ENCODE results near the gene GNAI1. TPM values are rescaled to one million over a fixed set of nuclear protein-coding genes. Genes with fewer than 3 reads are reported as not detected.
A peak's percentile ranks its signal among the peaks of the same experiment; 100 is the strongest.

The GNAI1 gene
- total RNA-seq, 1 donor from 2014 or later, result 6.4 TPM

GRCh38 chr7:80107278-80107677 lies 27.4 kb upstream of the GNAI1 start:
- H3K36me3 Mint-ChIP-seq (ENCODE audit: low read depth), result no peaks in the 10 kb centered on the region
- intact Hi-C loops (cut with micrococcal nuclease), result no loop called here
- H3K4me1 Mint-ChIP-seq (ENCODE audit: low read depth), result peaks cover 19% of the 10 kb centered on the region
- H3K4me3 Mint-ChIP-seq (ENCODE audit: low read depth), result no peak overlapping the region
- H3K27ac Mint-ChIP-seq, result no peak overlapping the region
- no peaks in the 10 kb centered on the region for H3K9me3 Mint-ChIP-seq
- no peak for DNase-seq (ENCODE audit: low spot score)
- peaks cover 2% of the 10 kb centered on the region for H3K27me3 Mint-ChIP-seq (ENCODE audit: low read depth)

- DNase-seq (ENCODE audit: low spot score), result no peak
- intact Hi-C loops (cut with micrococcal nuclease), result no loop called here
- H3K27me3 Mint-ChIP-seq (ENCODE audit: low read depth), result peaks cover 4% of the 10 kb centered on the region
- H3K36me3 Mint-ChIP-seq (ENCODE audit: low read depth), result no peaks in the 10 kb centered on the region
- no peak overlapping the region for H3K27ac Mint-ChIP-seq
- no peak overlapping the region for H3K4me3 Mint-ChIP-seq (ENCODE audit: low read depth)
- no peaks in the 10 kb centered on the region for H3K9me3 Mint-ChIP-seq
- H3K4me1 Mint-ChIP-seq (ENCODE audit: low read depth), result peaks cover 17% of the 10 kb centered on the region
These were observed 24.3 kb upstream of the GNAI1 start for GRCh38 chr7:80110376-80110775.

- H3K36me3 Mint-ChIP-seq (ENCODE audit: low read depth), result no peaks in the 10 kb centered on the region
- H3K4me1 Mint-ChIP-seq (ENCODE audit: low read depth), result no peaks in the 10 kb centered on the region
- H3K27ac Mint-ChIP-seq, result no peak overlapping the region
- no peak overlapping the region for H3K4me3 Mint-ChIP-seq (ENCODE audit: low read depth)
- intact Hi-C loops (cut with micrococcal nuclease), result no loop called here
- DNase-seq (ENCODE audit: low spot score), result no peak
- H3K9me3 Mint-ChIP-seq, result no peaks in the 10 kb centered on the region
- H3K27me3 Mint-ChIP-seq (ENCODE audit: low read depth), result peaks cover 9% of the 10 kb centered on the region
These were observed 20.5 kb upstream of the GNAI1 start for GRCh38 chr7:80114159-80114558.

GRCh38 chr7:80124526-80125264 lies 9.9 kb upstream of the GNAI1 start:
- peaks cover 41% of the 10 kb centered on the region for H3K27me3 Mint-ChIP-seq (ENCODE audit: low read depth)
- no peaks in the 10 kb centered on the region for H3K9me3 Mint-ChIP-seq
- no peaks in the 10 kb centered on the region for H3K36me3 Mint-ChIP-seq (ENCODE audit: low read depth)
- peaks cover 5% of the 10 kb centered on the region for H3K4me1 Mint-ChIP-seq (ENCODE audit: low read depth)
- H3K4me3 Mint-ChIP-seq (ENCODE audit: low read depth), result no peak overlapping the region
- H3K27ac Mint-ChIP-seq, result no peak overlapping the region
- DNase-seq (ENCODE audit: low spot score), result no peak
- intact Hi-C loops (cut with micrococcal nuclease), result no loop called here

GRCh38 chr7:80127412-80128160 lies 7.0 kb upstream of the GNAI1 start:
- no peak overlapping the region for H3K27ac Mint-ChIP-seq
- no peaks in the 10 kb centered on the region for H3K9me3 Mint-ChIP-seq
- no peaks in the 10 kb centered on the region for H3K36me3 Mint-ChIP-seq (ENCODE audit: low read depth)
- intact Hi-C loops (cut with micrococcal nuclease), result no loop called here
- H3K4me1 Mint-ChIP-seq (ENCODE audit: low read depth), result peaks cover 5% of the 10 kb centered on the region
- no peak overlapping the region for H3K4me3 Mint-ChIP-seq (ENCODE audit: low read depth)
- peaks cover 44% of the 10 kb centered on the region for H3K27me3 Mint-ChIP-seq (ENCODE audit: low read depth)
- no peak for DNase-seq (ENCODE audit: low spot score)

GRCh38 chr7:80128918-80129317 lies 5.7 kb upstream of the GNAI1 start:
- Mint-ChIP-seq H3K4me1 (ENCODE audit: low read depth) (peaks cover 8% of the 10 kb centered on the region), H3K4me3 (ENCODE audit: low read depth) (no peak overlapping the region), H3K27ac (no peak overlapping the region), H3K36me3 (ENCODE audit: low read depth) (no peaks in the 10 kb centered on the region), H3K27me3 (ENCODE audit: low read depth) (peaks cover 49% of the 10 kb centered on the region), H3K9me3 (no peaks in the 10 kb centered on the region)
- DNase-seq (ENCODE audit: low spot score), result no peak
- intact Hi-C loops (cut with micrococcal nuclease), result no loop called here

- H3K9me3 Mint-ChIP-seq, result no peaks in the 10 kb centered on the region
- DNase-seq (ENCODE audit: low spot score), result no peak
- no peak overlapping the region for H3K4me3 Mint-ChIP-seq (ENCODE audit: low read depth)
- H3K27me3 Mint-ChIP-seq (ENCODE audit: low read depth), result peaks cover 46% of the 10 kb centered on the region
- peaks cover 11% of the 10 kb centered on the region for H3K4me1 Mint-ChIP-seq (ENCODE audit: low read depth)
- no peaks in the 10 kb centered on the region for H3K36me3 Mint-ChIP-seq (ENCODE audit: low read depth)
- H3K27ac Mint-ChIP-seq, result no peak overlapping the region
- intact Hi-C loops (cut with micrococcal nuclease), result loop anchor here (5.0 kb wide), 1 partner anchor 263 kb away; no protein-coding TSS in a partner anchor
These were observed 4.8 kb upstream of the GNAI1 start for GRCh38 chr7:80129785-80130184.

GRCh38 chr7:80131675-80132435 lies 2.8 kb upstream of the GNAI1 start:
- Mint-ChIP-seq H3K9me3 (no peaks in the 10 kb centered on the region), H3K36me3 (ENCODE audit: low read depth) (no peaks in the 10 kb centered on the region), H3K4me1 (ENCODE audit: low read depth) (peaks cover 18% of the 10 kb centered on the region), H3K27me3 (ENCODE audit: low read depth) (peaks cover 49% of the 10 kb centered on the region), H3K4me3 (ENCODE audit: low read depth) (no peak overlapping the region), H3K27ac (no peak overlapping the region)
- intact Hi-C loops (cut with micrococcal nuclease), result loop anchor here (5.0 kb wide), 1 partner anchor 260 kb away; no protein-coding TSS in a partner anchor
- DNase-seq (ENCODE audit: low spot score), result no peak

- Mint-ChIP-seq H3K36me3 (ENCODE audit: low read depth) (no peaks in the 10 kb centered on the region), H3K4me1 (ENCODE audit: low read depth) (peaks cover 20% of the 10 kb centered on the region), H3K27me3 (ENCODE audit: low read depth) (peaks cover 48% of the 10 kb centered on the region), H3K4me3 (ENCODE audit: low read depth) (no peak overlapping the region), H3K9me3 (no peaks in the 10 kb centered on the region), H3K27ac (no peak overlapping the region)
- DNase-seq (ENCODE audit: low spot score), result no peak
- intact Hi-C loops (cut with micrococcal nuclease), result loop anchor here (5.0 kb wide), 1 partner anchor 260 kb away; no protein-coding TSS in a partner anchor
These were observed 2.0 kb upstream of the GNAI1 start for GRCh38 chr7:80132594-80132993.

GRCh38 chr7:80133361-80134114 lies 1.1 kb upstream of the GNAI1 start:
- Mint-ChIP-seq H3K36me3 (ENCODE audit: low read depth) (no peaks in the 10 kb centered on the region), H3K27ac (no peak overlapping the region), H3K27me3 (ENCODE audit: low read depth) (peaks cover 46% of the 10 kb centered on the region), H3K4me3 (ENCODE audit: low read depth) (peak overlapping the region; percentile 77), H3K4me1 (ENCODE audit: low read depth) (peaks cover 22% of the 10 kb centered on the region), H3K9me3 (no peaks in the 10 kb centered on the region)
- intact Hi-C loops (cut with micrococcal nuclease), result loop anchor here (5.0 kb wide), 1 partner anchor 259 kb away; no protein-coding TSS in a partner anchor
- DNase-seq (ENCODE audit: low spot score), result no peak

- no peaks in the 10 kb centered on the region for H3K9me3 Mint-ChIP-seq
- H3K27ac Mint-ChIP-seq, result peak overlapping the region; percentile 14
- peaks cover 25% of the 10 kb centered on the region for H3K4me1 Mint-ChIP-seq (ENCODE audit: low read depth)
- H3K27me3 Mint-ChIP-seq (ENCODE audit: low read depth), result peaks cover 49% of the 10 kb centered on the region
- H3K4me3 Mint-ChIP-seq (ENCODE audit: low read depth), result peak overlapping the region; percentile 77
- no peaks in the 10 kb centered on the region for H3K36me3 Mint-ChIP-seq (ENCODE audit: low read depth)
- no peak for DNase-seq (ENCODE audit: low spot score)
- intact Hi-C loops (cut with micrococcal nuclease), result loop anchor here (5.0 kb wide), 1 partner anchor 258 kb away; no protein-coding TSS in a partner anchor
These were observed 506 bp upstream of the GNAI1 start for GRCh38 chr7:80134115-80134535.

Measured in activated T-helper 2 cell treated with anti-CD3 and anti-CD28 coated beads, Interferon-gamma antibody, Interleukin-2, Interleukin-4, amounts not matched to agents 10 μg/mL and 5 μg/mL and 100 μg/mL, durations not matched to agents 14 hours and 24 hours and 36 hours (primary cell).